NT2/D1 (cell line): Measurements from ENCODE around the gene PAFAH2.

Experiments used
- SUZ12 ChIP-seq: IDR thresholded peaks from 2 replicates; pipeline ENCODE4 v1.6.1; 2011; ENCODE audit not compliant: insufficient read length, insufficient read depth; ENCODE audit errors: extremely low read depth
- YY1 ChIP-seq: IDR thresholded peaks from 2 replicates; pipeline ENCODE4 v1.6.1; 2011; ENCODE audit not compliant: insufficient read length, insufficient read depth

DNA sequence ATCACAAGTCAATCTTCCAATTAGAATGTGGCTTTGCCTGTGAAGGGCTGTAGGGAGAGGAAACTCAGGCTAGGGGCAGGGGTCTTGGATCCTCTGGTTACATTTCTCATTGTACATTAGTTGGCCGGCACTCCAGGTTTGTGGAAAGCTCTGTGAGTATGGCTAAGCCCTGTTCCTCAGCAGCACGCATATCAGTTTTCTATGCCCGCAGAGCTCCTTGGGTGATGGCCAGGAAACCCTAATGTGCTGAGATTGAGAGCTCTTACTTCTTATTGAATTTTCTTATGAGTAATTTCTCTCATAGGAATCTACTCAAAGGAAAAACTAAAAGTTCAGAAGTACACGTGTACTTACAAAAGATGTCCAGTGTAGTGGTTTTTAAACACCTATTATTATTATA lies 60.9 kb downstream of the PAFAH2 start:
- no peak for TF ChIP-seq SUZ12
- TF ChIP-seq YY1 = no peak
